ENCODE data around the gene ATAD3C.
"Not testable (repeated sequence)": the region's sequence is repeated elsewhere in the genome, so short reads cannot be mapped to it uniquely, and the experiment has no call there.

Gene ATAD3C

GRCh38 chr1:1440262-1441001 lies 9.1 kb upstream of the ATAD3C start:
- in situ Hi-C loops (cut with MboI; ENCODE audit: low sequenced_read_pairs) = no loop called here

GRCh38 chr1:1441002-1441888 lies 8.2 kb upstream of the ATAD3C start:
- in situ Hi-C loops (cut with MboI; ENCODE audit: low sequenced_read_pairs) = no loop called here

DNA sequence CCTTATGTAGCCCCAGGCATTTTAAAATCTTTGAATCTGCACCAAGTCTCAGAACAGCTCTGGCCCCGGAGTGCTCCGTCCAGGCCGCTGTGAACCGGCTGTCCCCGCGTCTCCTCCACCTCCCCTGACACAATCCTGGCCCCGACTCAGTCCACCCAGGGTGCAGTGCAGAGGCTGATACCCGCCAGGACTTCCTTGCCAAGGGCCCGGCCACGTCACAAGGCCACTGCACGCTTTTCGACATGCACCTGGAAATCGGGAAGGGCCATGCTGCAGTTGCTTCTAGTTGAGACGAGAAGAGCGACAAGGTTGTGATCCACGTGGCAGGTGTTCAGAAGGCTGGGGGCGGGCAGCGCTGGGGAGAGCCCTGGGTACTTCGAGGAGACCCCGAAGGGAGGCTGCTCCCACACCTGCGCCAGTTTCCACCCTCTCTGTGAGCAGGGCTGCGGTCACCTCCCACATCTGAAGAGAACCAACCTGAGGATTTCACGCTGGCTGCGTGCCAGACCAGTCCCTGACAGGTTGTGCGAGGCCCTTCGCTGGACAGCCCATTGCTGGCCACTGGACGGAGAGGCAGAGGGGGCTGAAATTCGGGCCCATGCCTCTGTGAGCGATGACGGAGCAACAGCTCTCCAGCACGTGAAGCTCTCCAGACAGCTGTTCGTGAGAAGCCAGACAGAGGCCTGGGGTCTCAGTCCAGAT lies 7.3 kb upstream of the ATAD3C start:
- in situ Hi-C loops (cut with MboI; ENCODE audit: low sequenced_read_pairs) = no loop called here

DNA sequence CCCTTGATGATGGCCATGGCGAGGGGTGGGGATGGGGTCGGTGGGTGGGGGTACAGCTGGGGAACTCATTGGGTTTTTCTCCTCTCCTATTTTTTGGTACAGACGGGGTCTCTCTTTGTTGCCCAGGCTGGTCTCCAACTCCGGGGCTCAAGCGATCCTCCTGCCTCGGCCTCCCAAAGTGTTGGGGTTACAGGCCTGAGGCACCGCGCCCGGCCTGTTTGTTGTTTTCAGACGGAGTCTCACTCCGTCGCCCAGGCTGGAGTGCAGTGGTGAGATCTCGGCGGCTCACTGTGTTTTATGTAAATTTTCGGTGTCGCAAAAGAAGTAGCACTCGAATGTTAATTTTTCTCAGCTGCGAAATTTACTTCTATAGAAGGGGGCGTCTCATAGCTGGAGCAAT lies 2.9 kb upstream of the ATAD3C start:
- in situ Hi-C loops (cut with MboI; ENCODE audit: low sequenced_read_pairs) = not testable (repeated sequence)

- in situ Hi-C loops (cut with MboI; ENCODE audit: low sequenced_read_pairs) = not testable (repeated sequence)
Measured at GRCh38 chr1:1450616-1451015, 1.1 kb downstream of the ATAD3C start.

GRCh38 chr1:1451696-1452364 lies 2.3 kb downstream of the ATAD3C start:
- in situ Hi-C loops (cut with MboI; ENCODE audit: low sequenced_read_pairs) = no loop called here

DNA sequence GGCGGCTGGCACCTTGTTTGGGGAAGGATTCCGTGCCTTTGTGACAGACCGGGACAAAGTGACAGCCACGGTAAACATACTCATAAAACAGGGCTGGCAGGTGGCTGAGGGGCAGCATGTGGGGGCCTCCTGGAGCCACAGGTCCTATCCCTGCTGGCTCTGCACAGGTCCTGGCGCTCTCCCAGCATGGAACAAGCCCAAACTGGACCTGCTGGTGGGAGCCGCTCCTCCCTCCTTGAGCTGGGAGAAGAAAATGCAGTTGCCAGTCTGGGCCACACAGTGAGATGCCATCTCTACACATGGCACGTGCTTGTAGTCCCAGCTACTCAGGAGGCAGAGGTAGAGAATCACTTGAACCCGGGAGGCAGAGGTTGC lies 2.9 kb downstream of the ATAD3C start:
- in situ Hi-C loops (cut with MboI; ENCODE audit: low sequenced_read_pairs) = not testable (repeated sequence)

DNA sequence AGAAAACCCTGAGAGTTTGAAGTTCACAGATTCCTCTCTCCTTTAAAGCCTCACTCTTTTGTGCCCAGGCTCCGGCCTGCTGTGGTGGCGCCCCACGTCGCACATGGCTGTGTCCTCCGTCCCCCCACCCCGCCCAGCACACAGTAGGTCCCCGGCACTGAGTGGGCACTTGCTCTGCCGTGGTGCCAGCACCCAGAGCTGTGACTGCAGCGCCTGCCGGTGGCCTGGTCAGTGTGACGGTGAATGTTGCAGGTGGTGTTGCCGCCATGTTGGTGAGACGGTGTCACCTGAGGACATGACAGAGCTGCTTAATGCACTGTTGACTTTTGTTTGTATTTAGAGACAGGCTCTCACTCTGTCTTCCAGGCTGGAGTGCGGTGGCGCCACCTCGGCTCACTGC lies 3.4 kb downstream of the ATAD3C start:
- in situ Hi-C loops (cut with MboI; ENCODE audit: low sequenced_read_pairs) = no loop called here

- in situ Hi-C loops (cut with MboI; ENCODE audit: low sequenced_read_pairs) = not testable (repeated sequence)
Measured at GRCh38 chr1:1454286-1455056, 5.0 kb downstream of the ATAD3C start.

- in situ Hi-C loops (cut with MboI; ENCODE audit: low sequenced_read_pairs) = no loop called here
Measured at GRCh38 chr1:1455366-1455884, 5.9 kb downstream of the ATAD3C start.

GRCh38 chr1:1455934-1456333 lies 6.4 kb downstream of the ATAD3C start:
- in situ Hi-C loops (cut with MboI; ENCODE audit: low sequenced_read_pairs) = not testable (repeated sequence)

GRCh38 chr1:1456683-1457255 lies 7.3 kb downstream of the ATAD3C start:
- in situ Hi-C loops (cut with MboI; ENCODE audit: low sequenced_read_pairs) = not testable (repeated sequence)

DNA sequence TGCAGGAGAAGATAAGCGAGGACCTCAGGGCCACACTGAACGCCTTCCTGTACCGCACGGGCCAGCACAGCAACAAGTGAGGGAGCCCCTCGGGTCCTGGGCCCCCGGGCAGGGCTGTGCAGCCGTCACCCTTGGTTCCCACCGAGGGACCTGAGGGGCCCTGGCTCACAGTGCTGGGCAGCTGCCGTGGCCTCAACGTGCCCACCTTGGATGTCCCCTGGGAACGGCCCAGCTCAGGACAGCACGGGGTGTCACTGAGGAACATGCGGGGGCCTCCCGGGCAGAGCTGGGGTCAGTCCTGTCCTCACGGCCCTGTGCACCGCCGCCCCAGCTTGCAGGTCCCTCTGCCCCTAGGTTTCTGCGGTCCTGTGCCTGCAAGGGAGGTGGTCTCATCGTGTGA lies 9.7 kb downstream of the ATAD3C start:
- in situ Hi-C loops (cut with MboI; ENCODE audit: low sequenced_read_pairs) = not testable (repeated sequence)

DNA sequence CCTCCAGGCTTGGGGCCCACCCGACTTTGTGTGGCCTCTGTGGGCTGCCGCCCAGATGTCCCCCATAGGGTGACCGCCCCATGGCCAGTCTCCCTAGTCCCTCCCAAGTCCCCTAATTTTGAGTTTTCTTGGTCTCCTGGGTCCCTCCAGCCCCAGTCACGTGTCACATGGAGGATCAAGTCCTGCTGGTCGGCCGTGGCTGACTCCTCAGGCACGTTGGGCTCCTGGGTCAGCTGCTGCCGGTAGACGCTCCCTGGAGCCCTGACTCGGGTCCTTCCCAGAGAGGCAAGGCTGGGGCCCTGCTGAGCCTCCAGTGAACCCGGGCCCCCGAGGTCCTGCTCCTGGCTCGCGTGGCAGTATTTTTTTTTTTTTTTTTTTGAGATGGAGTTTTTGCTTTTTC lies 10.2 kb downstream of the ATAD3C start:
- in situ Hi-C loops (cut with MboI; ENCODE audit: low sequenced_read_pairs) = not testable (repeated sequence)

DNA sequence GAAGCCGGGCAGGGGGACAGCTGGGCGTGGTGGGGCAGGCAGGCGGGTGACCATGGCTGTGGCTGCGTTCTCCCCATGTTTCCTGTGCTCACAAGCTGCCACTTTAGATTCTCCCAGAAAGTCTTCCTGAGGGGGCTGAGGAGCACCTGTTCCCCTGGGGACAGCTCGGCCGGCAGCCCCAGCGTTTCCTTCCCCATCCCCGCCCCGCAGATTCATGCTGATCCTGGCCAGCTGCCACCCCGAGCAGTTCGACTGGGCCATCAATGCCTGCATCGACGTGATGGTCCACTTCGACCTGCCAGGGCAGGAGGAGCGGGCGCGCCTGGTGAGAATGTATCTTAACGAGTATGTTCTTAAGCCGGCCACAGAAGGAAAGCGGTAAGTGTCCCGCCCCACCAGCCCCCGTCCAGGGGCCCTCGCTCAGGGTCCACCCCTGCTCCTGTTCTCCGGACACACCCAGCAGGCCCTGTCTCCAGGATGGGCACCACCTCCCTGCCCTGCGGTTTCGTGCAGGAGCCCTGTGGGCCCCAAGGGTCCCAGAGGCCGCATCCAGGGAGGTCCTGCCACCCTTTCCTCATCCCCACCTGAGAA lies 11.1 kb downstream of the ATAD3C start:
- in situ Hi-C loops (cut with MboI; ENCODE audit: low sequenced_read_pairs) = no loop called here

DNA sequence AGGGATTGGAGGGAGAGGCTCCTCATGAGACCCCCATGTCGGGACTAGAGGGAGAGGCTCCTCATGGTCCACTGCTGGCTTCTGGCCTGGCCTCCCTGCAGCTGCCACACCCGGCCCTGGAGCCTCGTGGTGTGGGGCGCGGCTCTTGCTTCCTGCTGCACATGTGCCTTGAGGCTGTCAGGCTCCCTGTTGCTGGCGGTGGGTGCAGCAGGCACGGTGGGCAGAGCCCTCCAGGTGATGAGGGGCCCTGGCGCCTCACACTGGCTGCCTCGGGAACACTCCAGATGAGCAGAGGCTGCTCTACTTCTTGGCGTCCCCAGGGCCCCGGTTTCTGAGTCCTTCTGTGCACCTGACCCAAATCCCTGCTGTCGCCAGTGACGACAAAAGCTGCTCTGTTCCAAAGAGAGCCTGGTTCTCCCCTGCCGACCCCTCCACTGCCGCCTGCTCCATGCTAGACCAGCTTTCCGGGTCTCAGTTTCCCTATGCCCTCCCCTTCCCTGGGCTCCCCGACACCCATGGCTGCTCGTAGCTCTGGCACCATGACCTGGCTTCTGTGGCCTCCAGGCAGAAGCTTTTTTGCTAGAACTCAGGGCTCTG lies 12.3 kb downstream of the ATAD3C start:
- in situ Hi-C loops (cut with MboI; ENCODE audit: low sequenced_read_pairs) = no loop called here

DNA sequence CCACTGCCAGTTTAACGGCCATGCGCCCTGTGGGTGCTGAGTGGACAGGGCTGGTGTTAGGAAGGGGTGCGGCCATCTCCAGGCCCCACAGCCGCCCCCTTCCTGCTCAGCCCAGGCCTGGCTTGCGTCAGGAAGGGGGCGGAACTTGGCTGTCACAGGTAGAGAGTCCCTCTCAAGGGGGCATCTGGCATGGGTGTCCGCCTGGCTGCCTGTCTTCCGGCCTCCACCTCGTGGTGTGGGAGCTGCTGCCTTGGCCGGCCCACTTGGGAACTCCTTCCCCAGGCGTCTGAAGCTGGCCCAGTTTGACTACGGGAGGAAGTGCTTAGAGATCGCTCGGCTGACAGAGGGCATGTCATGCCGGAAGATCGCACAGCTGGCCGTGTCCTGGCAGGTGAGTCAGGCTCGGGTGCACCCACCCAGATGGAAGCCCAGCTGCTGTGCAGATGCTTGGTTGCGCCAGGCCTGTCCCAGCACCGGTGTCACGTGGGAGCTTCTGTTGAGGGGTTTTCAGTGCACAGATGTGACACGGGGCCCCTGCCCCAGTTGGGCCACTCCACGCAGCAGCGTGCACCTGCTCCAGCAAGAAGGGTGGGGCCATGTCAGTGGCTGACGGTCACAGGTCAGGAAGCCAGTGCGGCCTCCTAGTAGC lies 13.0 kb downstream of the ATAD3C start:
- in situ Hi-C loops (cut with MboI; ENCODE audit: low sequenced_read_pairs) = no loop called here

DNA sequence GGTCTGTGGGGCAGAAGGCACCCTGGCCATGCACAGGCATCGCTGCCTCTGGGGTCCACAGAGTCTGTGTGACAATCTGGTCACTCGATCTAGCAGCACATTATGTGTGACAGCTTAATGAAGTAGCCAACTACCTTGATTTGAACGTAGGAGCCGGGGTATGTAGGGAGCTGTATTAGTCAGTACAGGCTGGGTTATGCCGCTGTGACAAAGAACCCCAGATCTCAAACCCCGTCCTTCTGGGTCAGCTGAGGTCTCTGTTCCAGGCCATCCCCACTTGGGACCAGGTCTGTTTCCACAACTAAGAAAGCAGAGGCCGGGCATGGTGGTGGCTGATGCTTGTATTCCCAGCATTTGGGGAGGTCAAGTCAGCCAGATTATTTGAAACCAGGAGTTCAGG lies 13.8 kb downstream of the ATAD3C start:
- in situ Hi-C loops (cut with MboI; ENCODE audit: low sequenced_read_pairs) = no loop called here

Measured in HL-60/S4 (cell line).